H9 (cell line): ENCODE measurements around the gene PMEPA1. TPM values are rescaled to one million over a fixed set of nuclear protein-coding genes. Genes with fewer than 3 reads are reported as not detected.

Source experiments
- DNase-seq: peaks from one replicate; pipeline ENCODE4 v3.0.0-alpha.2; 2017
- H2AFZ ChIP-seq: one replicate; pipeline ENCODE4 v1.6.1; 2013; ENCODE audit warnings: mild to moderate bottlenecking, low read length, control low read depth, moderate library complexity
- H2AK5ac ChIP-seq: 2 replicates; pipeline ENCODE4 v1.6.1; 2013; ENCODE audit warnings: low read length, control low read depth, mixed read lengths; ENCODE audit not compliant: insufficient read length
- H2BK120ac ChIP-seq: one replicate; pipeline ENCODE4 v1.6.1; 2013; ENCODE audit warnings: low read depth, mild to moderate bottlenecking, low read length, control low read depth, inconsistent platforms; ENCODE audit not compliant: poor library complexity, severe bottlenecking
- H2BK12ac ChIP-seq: 2 replicates; pipeline ENCODE4 v1.6.1; 2013; ENCODE audit warnings: low read length, control low read depth, mixed read lengths, low read depth; ENCODE audit not compliant: insufficient read length
- H2BK15ac ChIP-seq: 2 replicates; pipeline ENCODE4 v1.6.1; 2013; ENCODE audit warnings: low read depth, low read length, control low read depth
- H2BK20ac ChIP-seq: one replicate; pipeline ENCODE4 v1.6.1; 2013; ENCODE audit warnings: low read depth, mild to moderate bottlenecking, low read length, control low read depth, inconsistent platforms; ENCODE audit not compliant: poor library complexity, severe bottlenecking
- H2BK5ac ChIP-seq: 2 replicates; pipeline ENCODE4 v1.6.1; 2013; ENCODE audit warnings: low read length, control low read depth, mixed read lengths; ENCODE audit not compliant: insufficient read length
- H3K14ac ChIP-seq: 2 replicates; pipeline ENCODE4 v1.6.1; 2013; ENCODE audit warnings: low read length, control low read depth; ENCODE audit not compliant: insufficient read depth
- H3K18ac ChIP-seq: 2 replicates; pipeline ENCODE4 v1.6.1; 2013; ENCODE audit warnings: low read depth, mild to moderate bottlenecking, mixed read lengths, low read length, control low read depth; ENCODE audit not compliant: insufficient read length
- H3K23ac ChIP-seq: 2 replicates; pipeline ENCODE4 v1.6.1; 2013; ENCODE audit warnings: low read length, control low read depth, mixed read lengths, low read depth; ENCODE audit not compliant: insufficient read length
- H3K23me2 ChIP-seq: 2 replicates; pipeline ENCODE4 v1.6.1; 2013; ENCODE audit warnings: low read depth, mild to moderate bottlenecking, mixed read lengths, low read length, control low read depth; ENCODE audit not compliant: insufficient read length, poor library complexity, severe bottlenecking
- H3K27ac ChIP-seq: 2 replicates; pipeline ENCODE4 v1.5.1; 2013; ENCODE audit warnings: low read length, control low read depth, mixed read lengths, low read depth; ENCODE audit not compliant: insufficient read length
- H3K27me3 ChIP-seq: 2 replicates; pipeline ENCODE4 v1.6.1; 2013; ENCODE audit warnings: low read length, control low read depth, inconsistent platforms; ENCODE audit not compliant: insufficient read depth
- H3K4ac ChIP-seq: 2 replicates; pipeline ENCODE4 v1.6.1; 2013; ENCODE audit warnings: low read depth, mild to moderate bottlenecking, control low read depth, inconsistent platforms, low read length, moderate library complexity
- H3K4me1 ChIP-seq: 2 replicates; pipeline ENCODE4 v1.6.1; 2013; ENCODE audit warnings: low read length, control low read depth, inconsistent platforms; ENCODE audit not compliant: insufficient read depth
- H3K4me2 ChIP-seq: 2 replicates; pipeline ENCODE4 v1.6.1; 2013; ENCODE audit warnings: low read length, control low read depth, mixed read lengths; ENCODE audit not compliant: insufficient read length, insufficient read depth
- H3K56ac ChIP-seq: 2 replicates; pipeline ENCODE4 v1.6.1; 2013; ENCODE audit warnings: low read depth, mild to moderate bottlenecking, mixed read lengths, low read length, control low read depth; ENCODE audit not compliant: insufficient read length
- H3K79me1 ChIP-seq: 2 replicates; pipeline ENCODE4 v1.6.1; 2013; ENCODE audit warnings: low read depth, mild to moderate bottlenecking, moderate library complexity, low read length, control low read depth, inconsistent platforms; ENCODE audit not compliant: insufficient read depth, poor library complexity, severe bottlenecking
- H3K79me2 ChIP-seq: 2 replicates; pipeline ENCODE4 v1.6.1; 2013; ENCODE audit warnings: low read length, control low read depth, inconsistent platforms; ENCODE audit not compliant: insufficient read depth
- H3K9ac ChIP-seq: 2 replicates; pipeline ENCODE4 v1.6.1; 2013; ENCODE audit warnings: low read length, control low read depth, mixed read lengths; ENCODE audit not compliant: insufficient read length; ENCODE audit errors: extremely low read depth
- H3K9me3 ChIP-seq: one replicate; pipeline ENCODE4 v1.6.1; 2013; ENCODE audit warnings: low read depth, low read length, inconsistent platforms; ENCODE audit not compliant: control insufficient read depth
- H3T11ph ChIP-seq: one replicate; pipeline ENCODE4 v1.6.1; 2013; ENCODE audit warnings: mild to moderate bottlenecking, low read length, control low read depth, inconsistent platforms
- H4K20me1 ChIP-seq: one replicate; pipeline ENCODE4 v1.6.1; 2013; ENCODE audit not compliant: control insufficient read depth, insufficient read length, insufficient read depth
- H4K5ac ChIP-seq: 2 replicates; pipeline ENCODE4 v1.6.1; 2013; ENCODE audit warnings: low read depth, mild to moderate bottlenecking, mixed read lengths, low read length, control low read depth; ENCODE audit not compliant: insufficient read length
- H4K8ac ChIP-seq: replicated peaks from 2 replicates; pipeline ENCODE4 v1.6.1; 2013; ENCODE audit warnings: low read length, control low read depth, mixed read lengths, low read depth; ENCODE audit not compliant: insufficient read length
- H4K91ac ChIP-seq: 2 replicates; pipeline ENCODE4 v1.6.1; 2013; ENCODE audit warnings: low read depth, mild to moderate bottlenecking, moderate library complexity, mixed read lengths, low read length, control low read depth; ENCODE audit not compliant: insufficient read length
- H3K27ac Mint-ChIP-seq, 3 experiments: 2 replicates in 2 of 3; 3 replicates in 1 of 3; pipeline ENCODE4 v1.8.0; 2020 to 2021; ENCODE audit warnings: mixed read lengths in 3 of 3, mild to moderate bottlenecking in 1 of 3, moderate library complexity in 1 of 3
- H3K27me3 Mint-ChIP-seq: 2 replicates; pipeline ENCODE4 v1.8.0; 2021; ENCODE audit warnings: low read depth, mild to moderate bottlenecking, moderate library complexity, mixed read lengths
- H3K36me3 Mint-ChIP-seq, 3 experiments: 2 replicates in 2 of 3; 3 replicates in 1 of 3; pipeline ENCODE4 v1.8.0; 2020 to 2021; ENCODE audit warnings: low read depth in 3 of 3, mixed read lengths in 3 of 3; ENCODE audit not compliant: insufficient read depth in 1 of 3
- H3K4me1 Mint-ChIP-seq, 2 experiments: 2 replicates each; pipeline ENCODE4 v1.8.0; 2020; ENCODE audit warnings: mixed read lengths in 2 of 2
- H3K4me3 Mint-ChIP-seq, 2 experiments: 2 replicates in 1 of 2; 3 replicates in 1 of 2; pipeline ENCODE4 v1.8.0; 2020 to 2021; ENCODE audit warnings: mild to moderate bottlenecking in 2 of 2, mixed read lengths in 2 of 2, moderate library complexity in 1 of 2
- H3K9me3 Mint-ChIP-seq, 2 experiments: 2 replicates in 1 of 2; 3 replicates in 1 of 2; pipeline ENCODE4 v1.8.0; 2020; ENCODE audit warnings: mild to moderate bottlenecking in 2 of 2, mixed read lengths in 2 of 2, moderate library complexity in 1 of 2
- WGBS: extraction: QIAGEN DNeasy Blood & Tissue Kit; methylation state at CpG from one replicate; pipeline ENCODE4 v1.1.7; 2013; ENCODE audit warnings: missing lambda C conversion rate, low lambda C conversion rate, mixed read lengths; ENCODE audit not compliant: insufficient read length; ENCODE audit errors: extremely low coverage; 5-methylcytosine and 5-hydroxymethylcytosine counted together
- total RNA-seq: library from RNA; stranded (reverse); gene quantifications from 2 replicates; pipeline ENCODE4 v1.2.1, GENCODE V29; 2021
- TF ChIP-seq, protein P1 (sequence below): fragments of 200-600 bp; sonication (generic); conservative IDR thresholded peaks from 3 replicates; pipeline ENCODE4 v1.8.0; 2021; ENCODE audit warnings: antibody characterized with exemption, mild to moderate bottlenecking

Gene PMEPA1
- total RNA-seq, 1 experiment from 2014 or later = 34.6 TPM

DNA sequence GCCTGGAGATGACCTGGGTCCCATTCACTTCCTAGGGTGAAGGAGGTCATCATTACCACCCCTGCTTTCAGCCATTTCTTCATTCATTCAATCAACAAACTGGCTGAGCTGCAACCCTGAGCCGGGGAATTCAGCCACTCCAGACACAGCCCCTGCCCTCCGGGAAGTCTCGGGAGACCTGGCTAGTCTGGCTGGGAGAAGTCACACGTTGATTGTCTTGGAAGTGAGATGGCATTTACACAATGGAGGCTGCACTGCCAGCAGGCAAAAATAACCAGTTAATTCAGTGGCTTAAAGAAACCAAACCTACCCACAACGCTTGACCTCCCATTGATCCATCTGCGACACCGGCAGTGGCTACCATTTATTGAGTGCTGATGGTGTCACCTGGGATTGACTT is 2.0 kb upstream of the PMEPA1 start:
- no peak overlapping the region for H4K5ac ChIP-seq

More for the DNA sequence above, 2.0 kb upstream of the PMEPA1 start:
- H3K9ac ChIP-seq = no peak overlapping the region
- H3K4ac ChIP-seq = no peak overlapping the region
- H2BK15ac ChIP-seq = no peak overlapping the region
- peaks cover 3% of the 10 kb centered on the region; the same call in 1 of the 2 replicates for H3K4me1 ChIP-seq
- no peak overlapping the region for H3K18ac ChIP-seq
- no peak overlapping the region for H4K91ac ChIP-seq
- Mint-ChIP-seq H3K27ac (no peak overlapping the region; a peak in 1 of 7 replicates), H3K36me3 (peaks cover 0 to 10% (median 5%) of the 10 kb centered on the region in 3 experiments; a peak in 4 of 7 replicates), H3K4me1 (peaks cover 36 to 46% of the 10 kb centered on the region in 2 experiments), H3K4me3 (0 out of 5 replicates have a peak overlapping the region, but pooled peaks of 1 of the 2 experiments have one; percentile 19), H3K9me3 (peaks cover 0 to 4% of the 10 kb centered on the region in 2 experiments; a peak in 2 of 5 replicates), H3K27me3 (peaks cover 13% of the 10 kb centered on the region)
- no peak overlapping the region for H3K23ac ChIP-seq
- peak; percentile 55 for DNase-seq
- peaks cover 18% of the 10 kb centered on the region; the same call in 1 of the 2 replicates for H3K79me2 ChIP-seq
- no peak overlapping the region for H4K8ac ChIP-seq
- TF ChIP-seq, protein P1, sequence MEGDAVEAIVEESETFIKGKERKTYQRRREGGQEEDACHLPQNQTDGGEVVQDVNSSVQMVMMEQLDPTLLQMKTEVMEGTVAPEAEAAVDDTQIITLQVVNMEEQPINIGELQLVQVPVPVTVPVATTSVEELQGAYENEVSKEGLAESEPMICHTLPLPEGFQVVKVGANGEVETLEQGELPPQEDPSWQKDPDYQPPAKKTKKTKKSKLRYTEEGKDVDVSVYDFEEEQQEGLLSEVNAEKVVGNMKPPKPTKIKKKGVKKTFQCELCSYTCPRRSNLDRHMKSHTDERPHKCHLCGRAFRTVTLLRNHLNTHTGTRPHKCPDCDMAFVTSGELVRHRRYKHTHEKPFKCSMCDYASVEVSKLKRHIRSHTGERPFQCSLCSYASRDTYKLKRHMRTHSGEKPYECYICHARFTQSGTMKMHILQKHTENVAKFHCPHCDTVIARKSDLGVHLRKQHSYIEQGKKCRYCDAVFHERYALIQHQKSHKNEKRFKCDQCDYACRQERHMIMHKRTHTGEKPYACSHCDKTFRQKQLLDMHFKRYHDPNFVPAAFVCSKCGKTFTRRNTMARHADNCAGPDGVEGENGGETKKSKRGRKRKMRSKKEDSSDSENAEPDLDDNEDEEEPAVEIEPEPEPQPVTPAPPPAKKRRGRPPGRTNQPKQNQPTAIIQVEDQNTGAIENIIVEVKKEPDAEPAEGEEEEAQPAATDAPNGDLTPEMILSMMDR = no peak
- H2BK12ac ChIP-seq = no peak overlapping the region
- H4K20me1 ChIP-seq = no peaks in the 10 kb centered on the region
- H3K4me2 ChIP-seq = no peak overlapping the region
- H3K27me3 ChIP-seq = no peaks in the 10 kb centered on the region
- H3K9me3 ChIP-seq = no peaks in the 10 kb centered on the region
- H2BK5ac ChIP-seq = no peak overlapping the region
- H3K27ac ChIP-seq = no peak overlapping the region
- H3K14ac ChIP-seq = no peak overlapping the region
- peaks cover 10% of the 10 kb centered on the region for H3K23me2 ChIP-seq
- H2BK120ac ChIP-seq = no peak overlapping the region
- H2AFZ ChIP-seq = no peak overlapping the region
- no peak overlapping the region for H2BK20ac ChIP-seq
- no peak overlapping the region for H2AK5ac ChIP-seq
- no peak overlapping the region for H3K56ac ChIP-seq
- no CpG with 5 or more reads among the region's 7 CpGs for WGBS
- no peak overlapping the region for H3T11ph ChIP-seq
- no peaks in the 10 kb centered on the region for H3K79me1 ChIP-seq
